ENCODE measurements around the gene PPFIBP1. TPM values are rescaled to one million over a fixed set of nuclear protein-coding genes. Genes with fewer than 3 reads are reported as not detected.

PPFIBP1 gene
- total and polyA plus RNA-seq, 12 donors, result 9.6 to 123 (median 74.3) TPM

DNA sequence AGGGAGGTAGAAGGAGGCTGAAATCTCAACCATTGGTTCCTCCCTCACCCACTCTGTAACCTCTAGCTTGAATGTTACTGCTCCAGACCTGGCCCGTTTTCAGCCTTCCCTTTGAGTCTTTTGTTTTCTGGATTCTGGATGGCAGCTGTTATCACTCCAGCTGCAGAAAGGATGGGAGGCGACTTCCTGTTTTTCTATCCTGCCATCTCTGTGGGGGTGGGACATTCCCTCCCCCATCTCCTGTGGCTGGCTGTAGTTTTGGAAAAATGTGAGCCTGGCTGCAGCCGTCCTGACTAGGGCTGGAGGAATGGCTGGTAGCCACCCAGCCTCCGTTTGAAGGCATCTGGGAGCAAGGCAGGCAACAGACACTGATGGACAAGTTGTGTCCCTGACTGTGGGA, 2.9 kb upstream of the PPFIBP1 start:
- no peaks in the 10 kb centered on the region for H3K36me3 ChIP-seq (replicated peaks in 1 of 2)
- 53 to 68% (median 59%) methylated on average over 4 of the region's 4 CpGs for WGBS, 4 donors
- intact Hi-C loops (cut with DNase I), result no loop called here
- no peaks in the 10 kb centered on the region for H3K9me3 ChIP-seq (replicated peaks in 1 of 3)
- H3K27ac ChIP-seq, result peak overlapping the region in 1 of 5 donors; percentile 38
- H3K27me3 ChIP-seq, result no peaks in the 10 kb centered on the region
- H3K4me3 ChIP-seq, result no peak overlapping the region
- H3K4me1 ChIP-seq (replicated peaks in 1 of 2), result peaks cover 4 to 21% of the 10 kb centered on the region in 2 donors
- TF ChIP-seq, protein P1, sequence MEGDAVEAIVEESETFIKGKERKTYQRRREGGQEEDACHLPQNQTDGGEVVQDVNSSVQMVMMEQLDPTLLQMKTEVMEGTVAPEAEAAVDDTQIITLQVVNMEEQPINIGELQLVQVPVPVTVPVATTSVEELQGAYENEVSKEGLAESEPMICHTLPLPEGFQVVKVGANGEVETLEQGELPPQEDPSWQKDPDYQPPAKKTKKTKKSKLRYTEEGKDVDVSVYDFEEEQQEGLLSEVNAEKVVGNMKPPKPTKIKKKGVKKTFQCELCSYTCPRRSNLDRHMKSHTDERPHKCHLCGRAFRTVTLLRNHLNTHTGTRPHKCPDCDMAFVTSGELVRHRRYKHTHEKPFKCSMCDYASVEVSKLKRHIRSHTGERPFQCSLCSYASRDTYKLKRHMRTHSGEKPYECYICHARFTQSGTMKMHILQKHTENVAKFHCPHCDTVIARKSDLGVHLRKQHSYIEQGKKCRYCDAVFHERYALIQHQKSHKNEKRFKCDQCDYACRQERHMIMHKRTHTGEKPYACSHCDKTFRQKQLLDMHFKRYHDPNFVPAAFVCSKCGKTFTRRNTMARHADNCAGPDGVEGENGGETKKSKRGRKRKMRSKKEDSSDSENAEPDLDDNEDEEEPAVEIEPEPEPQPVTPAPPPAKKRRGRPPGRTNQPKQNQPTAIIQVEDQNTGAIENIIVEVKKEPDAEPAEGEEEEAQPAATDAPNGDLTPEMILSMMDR (IDR thresholded peaks at IDR 0.05), result no peak
- no peak for TF ChIP-seq POLR2A (IDR thresholded peaks at IDR 0.05)
- DNase-seq, result no peak

DNA sequence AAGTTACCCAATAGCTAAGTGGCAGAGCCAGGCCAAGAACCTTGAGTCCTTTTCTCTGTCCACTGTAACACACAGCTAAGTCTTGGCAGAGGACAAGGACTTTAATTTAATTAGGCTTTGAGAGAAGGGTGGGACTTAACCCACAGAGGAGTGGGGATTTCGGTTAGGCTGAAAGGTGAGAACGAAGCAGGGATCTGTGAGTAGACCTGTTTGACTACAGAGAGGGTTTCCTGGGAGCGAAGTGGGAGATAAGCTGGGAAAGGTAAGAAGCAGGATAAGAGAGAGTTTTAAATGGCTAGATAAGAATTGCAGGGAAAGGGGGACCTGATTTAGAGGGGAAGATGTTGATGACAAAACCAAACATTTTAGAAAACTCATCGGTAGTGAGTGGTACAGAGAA, 2.0 kb upstream of the PPFIBP1 start:
- 91 to 98% (median 92%) methylated on average over 4 of the region's 4 CpGs for WGBS, 4 donors
- DNase-seq, result peak in 1 of 7 donors; percentile 16

DNA sequence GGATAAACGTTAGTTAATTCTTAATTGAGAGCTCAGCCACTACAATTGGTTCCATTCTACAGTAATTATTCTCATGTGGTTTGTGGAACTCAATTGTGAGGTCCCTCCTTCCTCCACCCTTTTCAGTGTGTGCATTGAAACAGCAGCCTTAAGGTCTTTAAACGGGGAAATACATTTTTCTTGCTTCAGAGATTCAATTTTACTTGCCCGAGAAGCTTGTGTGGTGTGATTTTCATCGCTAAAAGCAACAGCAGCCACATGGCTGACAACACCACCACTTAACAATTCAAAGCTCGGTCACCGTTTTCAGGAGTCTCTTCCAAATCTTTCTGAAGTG, 733 bp upstream of the PPFIBP1 start:
- Histone ChIP-seq H3K36me3 (replicated peaks in 1 of 2) (no peaks in the 10 kb centered on the region), H3K4me3 (peak overlapping the region in 2 of 4 donors; percentile 58 to 91), H3K9me3 (replicated peaks in 1 of 3) (no peaks in the 10 kb centered on the region), H3K27me3 (no peaks in the 10 kb centered on the region), H3K27ac (peak overlapping the region; percentile 57 to 98 (median 92)), H3K4me1 (replicated peaks in 1 of 2) (peaks cover 16 to 32% of the 10 kb centered on the region in 2 donors)
- intact Hi-C loops (cut with DNase I), result no loop called here
- DNase-seq, result no peak
- 1 to 3% (median 1%) methylated on average over 6 of the region's 6 CpGs for WGBS, 4 donors
- TF ChIP-seq POLR2A (IDR thresholded peaks at IDR 0.05), result no peak
- TF ChIP-seq, protein P1 (IDR thresholded peaks at IDR 0.05), result no peak

More for the DNA sequence above, 2.0 kb upstream of the PPFIBP1 start:
- Histone ChIP-seq H3K4me1 (replicated peaks in 1 of 2) (peaks cover 7 to 25% of the 10 kb centered on the region in 2 donors), H3K9me3 (replicated peaks in 1 of 3) (no peaks in the 10 kb centered on the region), H3K27ac (no peak overlapping the region), H3K27me3 (no peaks in the 10 kb centered on the region), H3K4me3 (no peak overlapping the region), H3K36me3 (replicated peaks in 1 of 2) (no peaks in the 10 kb centered on the region)
- TF ChIP-seq, protein P1 (IDR thresholded peaks at IDR 0.05), result no peak
- intact Hi-C loops (cut with DNase I), result no loop called here

DNA sequence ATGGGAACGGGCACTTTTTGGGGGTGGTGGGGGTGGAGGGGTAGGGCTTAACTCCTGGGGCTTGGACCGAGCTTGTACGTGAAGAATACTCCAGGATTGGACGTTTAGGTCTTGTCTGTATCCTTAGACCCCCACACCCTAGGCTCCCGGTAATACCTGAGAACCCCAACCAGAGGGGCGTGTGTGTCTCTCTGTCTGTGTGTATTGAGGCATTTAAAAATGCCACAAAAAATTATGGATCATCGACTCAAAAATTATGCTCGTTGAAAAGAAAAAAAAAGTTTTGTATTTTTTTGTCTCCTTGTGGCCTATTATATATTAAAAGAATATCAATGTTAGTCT, 459 bp downstream of the PPFIBP1 start:
- WGBS, 4 donors, result 0 to 2% (median 1%) methylated on average over 7 to 8 of the region's 8 CpGs
- H3K27me3 ChIP-seq, result no peaks in the 10 kb centered on the region
- peak overlapping the region; percentile 7 to 91 (median 60) for H3K4me3 ChIP-seq
- intact Hi-C loops (cut with DNase I), result no loop called here
- H3K4me1 ChIP-seq (replicated peaks in 1 of 2), result peaks cover 16 to 37% of the 10 kb centered on the region in 2 donors
- H3K9me3 ChIP-seq (replicated peaks in 1 of 3), result no peaks in the 10 kb centered on the region
- TF ChIP-seq, protein P1 (IDR thresholded peaks at IDR 0.05), result no peak
- TF ChIP-seq POLR2A (IDR thresholded peaks at IDR 0.05), result no peak
- no peaks in the 10 kb centered on the region for H3K36me3 ChIP-seq (replicated peaks in 1 of 2)
- peak overlapping the region in 4 of 5 donors; percentile 77 to 98 (median 92) for H3K27ac ChIP-seq
- no peak for DNase-seq
